Measurements from ENCODE around the gene OR5M8.

DNA sequence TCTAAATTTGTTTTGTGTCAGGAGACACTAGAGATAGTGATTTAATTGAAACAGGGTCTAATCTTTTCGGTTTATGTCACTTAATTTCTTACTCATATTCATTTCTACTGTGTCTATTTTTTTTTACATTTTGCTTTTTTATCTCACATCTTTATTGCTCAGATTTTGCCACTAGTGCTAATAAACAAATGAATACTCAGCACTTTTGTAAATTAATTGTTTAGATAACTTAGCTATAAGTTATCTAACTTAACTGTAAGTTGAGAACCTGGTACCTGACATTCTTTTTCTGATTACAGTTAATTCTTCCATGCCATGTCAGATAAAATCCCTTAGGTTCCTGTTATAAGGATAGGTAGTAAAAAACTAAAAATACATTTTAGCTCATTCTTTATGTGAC lies 22.1 kb upstream of the OR5M8 start:
- no peak for TF ChIP-seq CTCF (IDR thresholded peaks at IDR 0.05)
- no peak for TF ChIP-seq POLR2A (IDR thresholded peaks at IDR 0.05)
